ENCODE measurements around the gene NTRK3.

- TF ChIP-seq CTCF (conservative IDR thresholded peaks at IDR 0.05 in 1 of 2, IDR thresholded peaks at IDR 0.05 in 1 of 2; ENCODE audit: extremely low read depth in 1 of 2, insufficient read depth in 1 of 2, low read depth in 1 of 2, low read length in 2 of 2) (no peak), EZH2 (IDR thresholded peaks at IDR 0.05; ENCODE audit: borderline replicate concordance, low read length) (no peak)
Measured at GRCh38 chr15:87843312-87843711, 413.2 kb downstream of the NTRK3 start.
